Vagina (tissue), 2 donors: ENCODE results near the gene PKD1L1. TPM values are rescaled to one million over a fixed set of nuclear protein-coding genes. Genes with fewer than 3 reads are reported as not detected.
"Not testable (repeated sequence)": the region's sequence is repeated elsewhere in the genome, so short reads cannot be mapped to it uniquely, and the experiment has no call there.

Experiments
- DNase-seq, 2 donors: peaks; one replicate each; pipeline ENCODE4 v3.0.0-alpha.2; 2017; ENCODE audit errors: extremely low spot score in 2 of 2
- H3K27ac ChIP-seq: fragments of 200-600 bp; sonication (generic); one replicate; pipeline ENCODE4 v1.5.1; 2019
- H3K27me3 ChIP-seq: fragments of 200-600 bp; sonication (generic); one replicate; pipeline ENCODE4 v1.5.1; 2019
- H3K36me3 ChIP-seq, 2 donors: fragments of 200-600 bp; sonication (generic); one replicate each; pipeline ENCODE4 v1.5.1; 2017 to 2019
- H3K4me1 ChIP-seq: fragments of 200-600 bp; sonication (generic); one replicate; pipeline ENCODE4 v1.5.1; 2019
- H3K4me3 ChIP-seq, 2 donors: fragments of 200-600 bp; sonication (generic); 1 replicate in 1 of 2; 2 replicates in 1 of 2; pipeline ENCODE4 v1.5.1; 2016 to 2019
- H3K9me3 ChIP-seq: fragments of 200-600 bp; sonication (generic); one replicate; pipeline ENCODE4 v1.5.1; 2019
- CTCF ChIP-seq, 3 experiments: fragments of 450-650 bp in 2 of 3; fragments of 200-600 bp in 1 of 3; sonication (generic) in 1 of 3; IDR thresholded peaks; one replicate each; pipeline ENCODE4 v1.5.1; 2017 to 2019; ENCODE audit warnings: antibody characterized with exemption in 3 of 3, mild to moderate bottlenecking in 2 of 3, moderate library complexity in 2 of 3
- POLR2A ChIP-seq, 2 donors: fragments of 450-650 bp; IDR thresholded peaks; one replicate each; pipeline ENCODE4 v1.6.1; 2017; ENCODE audit warnings: antibody characterized with exemption in 2 of 2, mild to moderate bottlenecking in 2 of 2, moderate library complexity in 2 of 2
- POLR2AphosphoS5 ChIP-seq, 2 donors: sonication (generic); formaldehyde crosslinking; IDR thresholded peaks; one replicate each; pipeline ENCODE4 v1.9.0; 2017; ENCODE audit warnings: antibody characterized with exemption in 2 of 2, mild to moderate bottlenecking in 2 of 2, low read depth in 1 of 2; ENCODE audit not compliant: insufficient read depth in 1 of 2
- intact Hi-C: fragments of 100-400 bp; cut with DNase I; formaldehyde crosslinking; loops from one replicate; pipeline ENCODE4 v1.15.1; 2023
- total RNA-seq: library from RNA; depleted of rRNA; stranded (reverse); fragments of >200 nt; gene quantifications from one replicate; pipeline ENCODE4 v1.2.3, GENCODE V29; 2016

Gene PKD1L1
- total RNA-seq, 1 donor from 2014 or later: 0.49 TPM

- Histone ChIP-seq H3K4me3 (no peak overlapping the region), H3K27ac (no peak overlapping the region), H3K9me3 (no peaks in the 10 kb centered on the region), H3K27me3 (no peaks in the 10 kb centered on the region), H3K4me1 (peaks cover 5% of the 10 kb centered on the region), H3K36me3 (no peaks in the 10 kb centered on the region)
- TF ChIP-seq POLR2A (IDR thresholded peaks at IDR 0.05) (no peak), POLR2AphosphoS5 (IDR thresholded peaks at IDR 0.05; ENCODE audit: insufficient read depth in 1 of 2, low read depth in 1 of 2) (no peak), CTCF (IDR thresholded peaks at IDR 0.05) (peak in 1 of 3 experiments; percentile 11)
- peak; percentile 84 for DNase-seq
- intact Hi-C loops: loop anchor here (5.0 kb wide), 1 partner anchor 163 kb away; no protein-coding TSS in a partner anchor
These were observed 3.6 kb downstream of the PKD1L1 start for GRCh38 chr7:47944536-47945260.

DNA sequence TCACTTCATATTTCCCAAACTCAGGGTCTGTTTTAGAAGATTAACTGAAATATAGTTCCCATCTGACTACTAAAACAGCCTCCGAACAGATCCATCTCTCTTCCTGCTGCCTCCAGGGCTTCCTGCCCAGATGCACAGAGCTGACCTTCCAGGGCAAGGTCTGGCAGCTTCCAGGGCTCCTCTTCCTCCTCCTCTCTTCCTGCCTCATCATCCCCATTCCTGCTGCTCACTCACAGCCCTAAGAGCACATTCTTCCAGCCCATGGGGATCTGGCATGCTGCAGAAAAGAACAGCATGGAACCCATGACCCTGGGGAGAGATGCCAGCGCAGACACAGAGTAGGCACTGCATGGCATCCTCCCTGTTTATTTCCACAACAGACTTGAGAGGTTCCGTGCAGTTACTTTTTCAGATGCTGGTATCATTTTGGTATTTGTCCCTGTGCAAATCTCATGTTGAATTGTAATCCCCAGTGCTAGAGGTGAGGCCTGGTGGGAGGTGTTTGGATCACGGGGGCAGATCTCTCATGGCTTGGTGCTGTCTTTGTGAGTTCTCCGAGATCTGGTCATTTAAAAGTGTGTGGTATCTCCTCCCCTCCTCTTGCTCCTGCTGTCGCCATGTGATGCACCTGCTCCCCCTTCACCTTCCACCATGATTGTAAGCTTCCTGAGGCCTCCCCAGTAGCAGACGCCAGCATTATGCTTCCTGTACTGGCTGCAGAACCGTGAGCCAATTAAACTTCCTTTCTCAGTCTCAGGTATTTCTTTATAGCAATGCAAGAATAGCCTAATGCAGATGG, 4.4 kb downstream of the PKD1L1 start:
- peaks cover 5% of the 10 kb centered on the region for H3K4me1 ChIP-seq
- TF ChIP-seq POLR2A (IDR thresholded peaks at IDR 0.05): no peak
- no peak for TF ChIP-seq CTCF (IDR thresholded peaks at IDR 0.05)
- TF ChIP-seq POLR2AphosphoS5 (IDR thresholded peaks at IDR 0.05; ENCODE audit: insufficient read depth in 1 of 2, low read depth in 1 of 2): no peak
- H3K36me3 ChIP-seq: no peaks in the 10 kb centered on the region
- intact Hi-C loops: no loop called here
- no peak overlapping the region for H3K4me3 ChIP-seq
- no peaks in the 10 kb centered on the region for H3K27me3 ChIP-seq
- DNase-seq: peak; percentile 58 to 76
- no peak overlapping the region for H3K27ac ChIP-seq
- H3K9me3 ChIP-seq: no peaks in the 10 kb centered on the region

DNA sequence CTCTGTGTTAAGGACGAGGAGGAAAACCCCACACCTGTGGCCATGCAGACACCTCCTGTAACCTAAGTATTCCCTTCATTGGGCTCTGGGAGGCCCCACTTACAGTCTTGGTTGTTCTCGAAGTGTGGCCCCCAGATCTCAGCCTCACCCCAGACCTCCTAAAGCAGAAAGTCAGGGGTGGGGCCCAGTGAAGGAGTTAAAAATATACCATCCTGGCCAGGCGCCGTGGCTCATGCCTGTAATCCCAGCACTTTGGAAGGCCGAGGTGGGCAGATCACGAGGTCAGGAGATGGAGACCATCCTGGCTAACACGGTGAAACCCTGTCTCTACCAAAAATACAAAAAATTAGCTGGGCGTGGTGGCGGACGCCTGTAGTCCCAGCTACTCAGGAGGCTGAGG, 5.6 kb downstream of the PKD1L1 start:
- H3K4me1 ChIP-seq, intact Hi-C loops, H3K9me3 ChIP-seq, H3K27me3 ChIP-seq, H3K4me3 ChIP-seq, H3K27ac ChIP-seq, H3K36me3 ChIP-seq: not testable (repeated sequence)
- peak in 1 of 2 donors; percentile 42 for DNase-seq

GRCh38 chr7:47942132-47942531, 6.1 kb downstream of the PKD1L1 start:
- TF ChIP-seq POLR2A (IDR thresholded peaks at IDR 0.05): no peak
- no peak for TF ChIP-seq CTCF (IDR thresholded peaks at IDR 0.05)
- no peak for TF ChIP-seq POLR2AphosphoS5 (IDR thresholded peaks at IDR 0.05; ENCODE audit: insufficient read depth in 1 of 2, low read depth in 1 of 2)
- intact Hi-C loops: no loop called here
- Histone ChIP-seq H3K36me3 (no peaks in the 10 kb centered on the region), H3K9me3 (no peaks in the 10 kb centered on the region), H3K27ac (no peak overlapping the region), H3K4me1 (peaks cover 5% of the 10 kb centered on the region), H3K27me3 (no peaks in the 10 kb centered on the region), H3K4me3 (no peak overlapping the region)
- peak in 1 of 2 donors; percentile 40 for DNase-seq

GRCh38 chr7:47941136-47941844, 7.0 kb downstream of the PKD1L1 start:
- H3K4me1 ChIP-seq: peaks cover 5% of the 10 kb centered on the region
- H3K9me3 ChIP-seq: no peaks in the 10 kb centered on the region
- H3K27ac ChIP-seq: peak overlapping the region; percentile 22
- no peaks in the 10 kb centered on the region for H3K27me3 ChIP-seq
- intact Hi-C loops: no loop called here
- H3K4me3 ChIP-seq: no peak overlapping the region
- TF ChIP-seq POLR2A (IDR thresholded peaks at IDR 0.05): no peak
- no peak for TF ChIP-seq CTCF (IDR thresholded peaks at IDR 0.05)
- no peak for TF ChIP-seq POLR2AphosphoS5 (IDR thresholded peaks at IDR 0.05; ENCODE audit: insufficient read depth in 1 of 2, low read depth in 1 of 2)
- DNase-seq: peak; percentile 74 to 77
- H3K36me3 ChIP-seq: no peaks in the 10 kb centered on the region
